OCI-LY1 (cell line): ENCODE results near the gene PHLDB3.

Source experiments
- CTCF ChIP-seq: fragments of 200-600 bp; sonication (generic), shearing (Covaris generic); IDR thresholded peaks from 2 replicates; pipeline ENCODE4 v1.5.1; 2017; ENCODE audit warnings: mild to moderate bottlenecking, antibody characterized with exemption, low read length, moderate library complexity, mixed read lengths
- EZH2 ChIP-seq: fragments of 200-600 bp; sonication (generic), shearing (Covaris generic); IDR thresholded peaks from 2 replicates; pipeline ENCODE4 v1.8.0; 2017; ENCODE audit warnings: borderline replicate concordance, mixed run types, mild to moderate bottlenecking, antibody characterized with exemption, low read length, moderate library complexity, mixed read lengths

- TF ChIP-seq CTCF = no peak
- no peak for TF ChIP-seq EZH2
Observed at GRCh38 chr19:43439709-43440063, 64.9 kb downstream of the PHLDB3 start.
